Activated CD8-positive, alpha-beta memory T cell treated with anti-CD3 and anti-CD28 coated beads, Interleukin-2, amount 50 U/mL, for 1 hour (primary cell): ENCODE data around the gene BRF1.

ENCODE experiments used
- DNase-seq: peaks from one replicate; pipeline ENCODE4 v3.0.0-alpha.2; 2020; ENCODE audit errors: extremely low read depth

The BRF1 gene

DNA sequence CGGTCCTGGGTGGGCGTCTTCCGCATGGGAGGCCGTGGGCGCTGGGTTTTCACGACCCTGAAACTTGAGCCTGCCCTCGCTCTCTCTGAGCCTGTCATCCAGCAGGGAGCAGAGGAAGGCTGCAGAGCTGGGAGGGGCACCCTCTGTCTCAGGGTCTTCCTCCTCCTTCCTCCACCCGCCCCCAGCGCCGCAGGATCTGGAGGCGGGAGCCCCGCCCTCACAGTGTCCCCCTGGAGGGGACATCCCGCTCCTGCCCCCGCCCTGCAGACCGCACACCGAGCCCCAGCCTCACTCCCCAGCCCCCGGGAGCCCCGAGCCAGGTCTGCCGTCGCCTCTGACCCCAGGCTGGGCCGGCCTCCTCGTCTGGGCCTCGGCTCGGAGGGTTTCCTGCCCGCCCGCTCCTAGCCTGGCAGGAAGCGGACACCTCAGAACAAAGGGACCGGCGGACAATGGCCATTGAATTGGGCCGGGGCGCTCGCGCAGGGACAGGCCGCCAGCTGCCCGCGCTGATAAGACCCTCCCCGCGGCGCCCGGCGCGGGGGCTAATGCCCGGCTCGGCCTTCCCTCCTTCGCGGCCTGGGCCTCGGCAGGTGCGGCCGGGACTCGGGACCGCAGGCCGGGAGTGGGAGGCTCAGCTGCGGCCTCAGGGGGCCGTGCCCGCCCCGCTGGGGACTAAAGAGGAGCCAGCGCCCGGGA, 104.4 kb downstream of the BRF1 start:
- DNase-seq = no peak

GRCh38 chr14:105195522-105196264, 105.1 kb downstream of the BRF1 start:
- DNase-seq = no peak

- no peak for DNase-seq
These were observed 105.8 kb downstream of the BRF1 start for GRCh38 chr14:105195051-105195450.

GRCh38 chr14:105193916-105194782, 106.7 kb downstream of the BRF1 start:
- no peak for DNase-seq

GRCh38 chr14:105192866-105193731, 107.7 kb downstream of the BRF1 start:
- no peak for DNase-seq

GRCh38 chr14:105187935-105188524, 112.8 kb downstream of the BRF1 start:
- no peak for DNase-seq

DNA sequence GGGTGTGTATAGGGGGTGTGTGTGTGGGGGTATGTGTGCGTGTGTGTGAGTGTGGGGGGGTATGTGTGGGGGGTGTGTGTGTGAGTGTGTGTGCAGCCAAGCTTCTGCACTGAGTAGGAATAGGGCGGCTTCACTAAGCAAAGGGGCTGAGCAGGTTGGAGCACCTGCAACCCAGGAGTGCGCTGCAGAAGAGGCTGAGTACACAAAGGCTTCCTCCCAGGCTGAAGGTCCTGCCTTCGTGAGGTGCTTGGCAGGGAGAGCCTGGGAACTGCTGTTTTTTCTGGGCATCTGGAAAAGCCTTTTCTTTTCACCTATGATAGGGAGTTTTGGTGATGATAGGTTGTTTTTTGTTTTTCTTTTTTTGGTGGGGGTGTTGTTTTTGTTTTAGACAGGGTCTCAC, 113.7 kb downstream of the BRF1 start:
- no peak for DNase-seq

GRCh38 chr14:105185973-105186372, 114.8 kb downstream of the BRF1 start:
- DNase-seq = no peak

GRCh38 chr14:105185001-105185400, 115.8 kb downstream of the BRF1 start:
- no peak for DNase-seq

DNA sequence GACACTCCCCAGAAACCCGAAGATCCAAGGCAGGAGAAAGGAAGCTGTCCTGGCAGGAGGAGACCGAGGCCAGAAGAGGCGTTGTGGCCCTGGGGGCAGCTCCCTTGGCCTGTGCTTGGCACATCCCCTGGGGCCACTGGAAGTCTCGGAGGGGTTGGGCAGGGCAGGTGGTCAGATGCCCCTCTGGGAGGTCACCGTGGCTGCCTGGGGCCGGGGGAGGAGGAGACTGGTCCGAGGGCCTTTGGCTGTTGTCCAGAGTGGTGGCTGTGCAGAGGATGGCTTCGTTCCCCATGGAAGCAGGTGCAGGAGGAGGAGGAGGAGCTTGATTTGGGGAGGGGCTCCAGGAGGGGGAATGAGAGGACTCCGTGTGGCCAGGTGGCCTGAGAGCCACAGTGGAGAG, 116.3 kb downstream of the BRF1 start:
- no peak for DNase-seq

DNA sequence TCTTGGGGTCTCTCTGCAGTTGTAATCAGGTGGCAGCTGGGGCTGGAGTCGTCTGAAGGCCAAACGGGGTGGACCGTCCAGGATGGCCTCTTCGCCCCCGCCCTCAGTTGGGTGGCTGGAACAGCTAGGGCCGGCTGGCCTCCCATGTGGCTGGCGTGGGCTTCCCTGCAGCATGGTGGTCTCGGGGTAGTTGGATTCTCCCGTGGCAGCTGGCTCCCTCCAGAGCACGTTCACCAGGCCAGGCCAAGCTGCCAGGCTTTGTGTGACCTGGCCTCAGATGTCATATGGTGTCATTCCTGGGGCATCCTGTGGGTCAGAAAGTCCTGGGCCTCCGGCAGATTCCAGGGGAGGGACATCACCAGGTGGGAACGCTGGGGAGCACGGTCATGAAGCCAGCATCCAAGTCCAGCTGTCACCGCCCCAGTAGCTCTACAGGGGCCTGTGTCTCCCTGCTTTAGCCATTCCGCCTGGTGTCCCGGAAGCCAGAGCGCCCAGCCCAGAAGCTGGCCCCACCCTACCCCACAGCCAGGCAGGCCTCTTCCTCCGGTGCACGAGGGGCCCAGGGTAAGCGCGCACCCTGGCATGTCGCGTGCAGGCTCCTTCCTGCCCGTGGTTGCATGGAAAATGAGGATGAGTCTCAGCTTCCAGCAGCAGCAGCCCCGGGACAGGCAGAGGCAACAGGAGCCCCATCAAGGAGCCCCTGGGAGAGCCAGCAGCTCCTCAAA, 118.3 kb downstream of the BRF1 start:
- DNase-seq = no peak

- no peak for DNase-seq
These were observed 119.1 kb downstream of the BRF1 start for GRCh38 chr14:105181549-105182295.

DNA sequence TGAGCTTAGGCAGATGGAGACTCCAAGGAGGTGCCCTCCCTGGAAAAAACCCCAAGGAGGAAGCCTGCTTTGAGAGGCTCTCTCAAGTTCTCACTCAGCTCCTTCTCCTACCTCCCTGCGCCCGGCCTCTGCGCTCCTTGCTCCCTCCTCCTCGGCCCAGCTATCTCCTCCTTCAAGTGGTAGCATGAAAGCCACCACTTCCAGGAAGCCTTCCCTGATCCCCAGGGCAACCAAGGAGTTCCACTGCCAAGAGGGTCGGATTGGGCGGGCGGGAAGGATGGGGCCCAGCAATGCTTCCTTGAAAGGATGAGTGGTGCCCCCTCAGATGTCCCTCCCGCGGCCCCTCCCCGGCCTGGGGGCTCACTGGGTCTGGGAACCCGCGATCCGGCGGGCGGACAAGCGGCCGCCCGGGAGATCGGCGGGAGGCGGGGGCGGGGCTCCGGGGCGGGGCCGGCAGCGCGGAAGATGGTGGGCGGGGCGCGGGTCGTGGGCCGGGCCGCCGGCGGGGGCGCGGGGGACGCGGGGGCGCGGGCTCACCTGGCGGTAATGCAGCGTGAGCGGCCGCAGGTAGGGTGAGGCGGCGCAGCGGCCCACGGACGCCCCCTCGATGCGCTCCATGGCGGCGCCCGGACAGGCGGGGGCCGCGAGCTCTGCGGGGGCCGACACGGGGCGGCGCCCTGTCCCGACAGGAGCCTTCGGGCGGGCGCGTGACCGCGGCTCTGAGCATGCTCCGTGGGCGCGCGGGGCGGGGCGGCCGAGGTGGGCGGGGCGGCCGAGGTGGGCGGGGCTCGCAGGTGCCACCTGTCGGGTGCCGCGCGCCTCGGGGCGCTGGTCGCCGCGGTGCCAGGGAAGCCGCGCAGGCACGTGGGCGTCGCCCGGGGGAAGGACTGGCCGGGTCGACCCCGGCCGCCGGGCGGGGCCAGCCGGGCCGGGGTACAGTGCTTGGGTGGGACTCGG, 119.9 kb downstream of the BRF1 start, which contains the start of gene NUDT14:
Gene NUDT14, minus strand, starts transcription at position 721 of the 957 bp plus-strand sequence. Its CDS starts 103 bp downstream, at position 618.
- peak; percentile 34 for DNase-seq

GRCh38 chr14:105179191-105179590, 121.6 kb downstream of the BRF1 start:
- DNase-seq = no peak

GRCh38 chr14:105178868-105179140, 122.0 kb downstream of the BRF1 start:
- DNase-seq = no peak

DNA sequence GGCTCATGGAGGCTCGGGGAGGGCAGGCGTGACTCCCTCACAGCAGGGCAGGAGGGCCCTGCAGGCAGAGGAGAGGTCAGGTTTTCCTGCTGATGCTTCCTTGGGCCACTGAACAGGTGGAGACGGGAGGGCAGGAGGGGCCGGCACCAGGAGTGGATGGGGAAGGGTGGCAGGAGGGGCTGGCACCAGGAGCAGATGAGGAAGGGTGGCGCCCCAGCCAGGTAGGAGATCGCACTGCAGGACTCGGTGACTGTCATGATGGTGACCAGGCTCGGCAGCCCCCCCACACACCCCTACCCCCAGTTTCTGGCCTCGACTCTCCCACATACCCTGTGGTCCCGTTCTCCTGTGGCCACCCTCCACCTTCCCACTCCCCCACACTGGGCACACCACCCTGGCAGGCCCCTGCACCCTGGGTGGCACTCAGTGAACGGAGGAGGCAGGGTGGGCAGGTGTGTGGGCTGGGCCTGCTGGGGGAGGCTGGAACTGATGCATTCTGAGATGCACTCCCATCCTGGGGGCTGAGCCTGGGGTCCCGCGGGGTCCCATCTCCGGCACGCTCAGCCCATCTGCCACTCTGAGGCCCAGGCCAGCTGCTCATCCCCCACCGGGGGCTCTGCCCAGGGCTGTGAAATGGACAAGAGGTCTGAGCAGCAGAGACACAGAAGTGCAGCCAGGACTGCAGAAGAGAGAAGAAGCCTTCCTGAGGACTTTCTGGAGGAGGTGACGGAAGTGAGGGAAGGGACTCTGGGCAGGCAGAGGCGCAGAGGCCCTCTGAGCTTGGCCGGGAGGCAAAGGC, 122.5 kb downstream of the BRF1 start:
- DNase-seq = no peak

DNA sequence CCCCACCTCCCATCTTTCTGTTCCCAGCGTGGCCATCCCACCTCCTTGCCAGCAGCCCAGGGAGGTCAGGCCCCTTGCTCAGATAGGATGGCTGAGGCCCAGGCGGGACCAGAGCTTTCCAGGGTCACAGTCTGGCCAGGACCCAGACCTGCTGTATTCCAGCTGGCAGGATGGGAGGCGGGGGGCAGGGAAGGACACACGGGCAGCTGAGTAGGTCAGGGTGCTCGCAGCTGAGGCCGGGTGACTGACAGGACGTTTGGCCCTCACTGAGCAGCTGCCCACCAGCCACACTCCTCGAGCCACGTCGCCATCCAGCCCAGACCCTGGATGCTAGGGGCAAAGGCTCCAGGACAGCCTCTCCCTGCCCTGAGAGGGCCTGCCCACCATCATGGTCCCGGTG, 123.7 kb downstream of the BRF1 start:
- no peak for DNase-seq

DNA sequence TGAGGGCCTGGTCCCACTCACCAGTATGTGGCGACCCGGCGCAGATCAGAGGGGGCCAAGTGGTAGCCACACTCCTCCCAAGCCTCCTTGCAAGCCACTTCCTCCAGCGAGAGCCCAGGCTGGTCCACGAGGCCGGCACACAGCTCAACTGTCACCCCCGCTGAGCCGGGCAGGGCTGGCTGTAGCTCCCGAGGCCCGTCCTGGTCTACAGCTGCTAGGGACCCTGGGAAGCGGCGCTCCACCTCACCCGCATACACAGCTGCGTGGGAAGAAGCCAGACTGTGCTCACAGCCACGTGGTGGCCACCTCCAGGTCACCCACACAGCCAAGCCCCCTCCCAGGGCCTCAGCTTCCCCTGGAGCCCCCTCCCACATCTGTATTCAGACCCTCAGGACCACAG, 124.3 kb downstream of the BRF1 start:
- no peak for DNase-seq
